Loucy (cell line): ENCODE measurements around the gene B4GALNT3.

Experiments used
- CTCF ChIP-seq: fragments of 200-600 bp; sonication (generic); conservative IDR thresholded peaks from 2 replicates; pipeline ENCODE4 v1.5.1; 2014; ENCODE audit warnings: mild to moderate bottlenecking, antibody characterized with exemption, low read length
- EZH2phosphoT487 ChIP-seq: fragments of 200-600 bp; IDR thresholded peaks from 2 replicates; pipeline ENCODE4 v1.6.1; 2018; ENCODE audit warnings: antibody characterized with exemption, mild to moderate bottlenecking, moderate library complexity, borderline replicate concordance

GRCh38 chr12:604956-605355 lies 145.2 kb downstream of the B4GALNT3 start:
- TF ChIP-seq CTCF = no peak
- TF ChIP-seq EZH2phosphoT487 = no peak
